Right atrium auricular region (tissue), 2 donors: ENCODE measurements around the gene OR6C74. TPM values are rescaled to one million over a fixed set of nuclear protein-coding genes. Genes with fewer than 3 reads are reported as not detected.

Experiments used
- DNase-seq: peaks from one replicate; pipeline ENCODE4 v3.0.0-alpha.2; 2019; ENCODE audit warnings: low spot score
- H3K27ac ChIP-seq, 2 donors: fragments of 200-600 bp; sonication (generic); 1 replicate in 1 of 2; 2 replicates in 1 of 2; pipeline ENCODE4 v1.5.1; 2016 to 2019
- H3K27me3 ChIP-seq, 2 donors: fragments of 200-600 bp; sonication (generic); one replicate each; pipeline versions ENCODE4 v1.5.1 to v1.6.0; 2017 to 2019
- H3K36me3 ChIP-seq: fragments of 200-600 bp; sonication (generic); one replicate; pipeline ENCODE4 v1.5.1; 2016
- H3K4me1 ChIP-seq, 2 donors: fragments of 200-600 bp; sonication (generic); one replicate each; pipeline versions ENCODE4 v1.5.1 to v1.6.0; 2017 to 2019
- H3K4me3 ChIP-seq, 2 donors: fragments of 200-600 bp; sonication (generic); 1 replicate in 1 of 2; 2 replicates in 1 of 2; pipeline ENCODE4 v1.5.1; 2017 to 2019; ENCODE audit warnings: mild to moderate bottlenecking in 1 of 2, moderate library complexity in 1 of 2
- H3K9me3 ChIP-seq, 2 donors: fragments of 200-600 bp; sonication (generic); one replicate each; pipeline ENCODE4 v1.5.1; 2019
- CTCF ChIP-seq, 2 donors: fragments of 200-600 bp; sonication (generic); IDR thresholded peaks; one replicate each; pipeline ENCODE4 v1.5.1; 2019; ENCODE audit warnings: antibody characterized with exemption in 2 of 2
- total RNA-seq, 2 donors: library from RNA; depleted of rRNA; stranded (reverse); fragments of >200 nt; gene quantifications; one replicate each; pipeline ENCODE4 v1.1.0, GENCODE V29; 2016

Gene OR6C74
- total RNA-seq = not detected

GRCh38 chr12:55244309-55244708, at the start of gene OR6C74:
Gene OR6C74, plus strand, starts transcription at chr12:55244609. Its CDS starts 2,679 bp downstream, at chr12:55247288.
- TF ChIP-seq CTCF (IDR thresholded peaks at IDR 0.05) = no peak
- Histone ChIP-seq H3K27me3 (no peaks in the 10 kb centered on the region), H3K4me3 (no peak within 1 kb of the TSS), H3K36me3 (no peaks in the 10 kb centered on the region), H3K4me1 (no peaks in the 10 kb centered on the region), H3K9me3 (no peaks in the 10 kb centered on the region), H3K27ac (no peak within 1 kb of the TSS)
- DNase-seq = no peak

- no peak for TF ChIP-seq CTCF (IDR thresholded peaks at IDR 0.05)
- Histone ChIP-seq H3K9me3 (no peaks in the 10 kb centered on the region), H3K4me3 (no peak within 1 kb of the TSS), H3K27me3 (no peaks in the 10 kb centered on the region), H3K4me1 (no peaks in the 10 kb centered on the region), H3K36me3 (no peaks in the 10 kb centered on the region), H3K27ac (no peak within 1 kb of the TSS)
- no peak for DNase-seq
Measured at GRCh38 chr12:55220725-55221124, 23.7 kb upstream of the OR6C74 start, which contains the start of gene OR10A7. Gene OR10A7, plus strand, starts transcription at chr12:55221025. Its CDS starts 0 bp downstream, at chr12:55221025.

DNA sequence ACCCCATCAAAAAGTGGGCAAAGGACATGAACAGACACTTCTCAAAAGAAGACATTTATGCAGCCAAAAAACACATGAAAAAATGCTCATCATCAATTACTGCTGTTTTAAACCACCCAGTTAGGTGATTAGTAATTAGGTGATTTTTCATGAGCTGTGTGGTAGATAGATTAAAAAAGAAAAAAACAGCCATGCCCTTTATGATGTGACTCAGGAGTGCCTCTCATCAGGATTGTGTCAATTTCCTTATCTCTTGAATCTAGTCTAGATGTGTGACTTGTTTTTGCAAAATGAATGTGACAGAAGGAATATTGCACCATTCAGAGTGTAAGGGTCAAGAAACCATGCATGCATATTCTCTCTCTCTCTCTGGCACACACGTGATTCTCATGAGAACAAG, 17.9 kb upstream of the OR6C74 start:
- Histone ChIP-seq H3K36me3 (no peaks in the 10 kb centered on the region), H3K4me3 (no peak overlapping the region), H3K27ac (no peak overlapping the region), H3K4me1 (no peaks in the 10 kb centered on the region), H3K9me3 (no peaks in the 10 kb centered on the region), H3K27me3 (no peaks in the 10 kb centered on the region)
- TF ChIP-seq CTCF (IDR thresholded peaks at IDR 0.05) = no peak
- no peak for DNase-seq

- no peaks in the 10 kb centered on the region for H3K9me3 ChIP-seq
- no peaks in the 10 kb centered on the region for H3K36me3 ChIP-seq
- H3K4me3 ChIP-seq = no peak overlapping the region
- H3K27me3 ChIP-seq = no peaks in the 10 kb centered on the region
- no peaks in the 10 kb centered on the region for H3K4me1 ChIP-seq
- TF ChIP-seq CTCF (IDR thresholded peaks at IDR 0.05) = no peak
- DNase-seq = no peak
- H3K27ac ChIP-seq = no peak overlapping the region
Measured at GRCh38 chr12:55227643-55228042, 16.8 kb upstream of the OR6C74 start.

GRCh38 chr12:55246159-55246558, 1.8 kb downstream of the OR6C74 start:
- no peaks in the 10 kb centered on the region for H3K4me1 ChIP-seq
- H3K9me3 ChIP-seq = no peaks in the 10 kb centered on the region
- H3K36me3 ChIP-seq = no peaks in the 10 kb centered on the region
- DNase-seq = no peak
- no peak for TF ChIP-seq CTCF (IDR thresholded peaks at IDR 0.05)
- H3K27ac ChIP-seq = no peak overlapping the region
- H3K4me3 ChIP-seq = no peak overlapping the region
- no peaks in the 10 kb centered on the region for H3K27me3 ChIP-seq

GRCh38 chr12:55250944-55251343, 6.5 kb downstream of the OR6C74 start:
- DNase-seq = no peak
- H3K36me3 ChIP-seq = no peaks in the 10 kb centered on the region
- no peaks in the 10 kb centered on the region for H3K27me3 ChIP-seq
- TF ChIP-seq CTCF (IDR thresholded peaks at IDR 0.05) = no peak
- no peaks in the 10 kb centered on the region for H3K9me3 ChIP-seq
- H3K27ac ChIP-seq = no peak overlapping the region
- H3K4me1 ChIP-seq = no peaks in the 10 kb centered on the region
- no peak overlapping the region for H3K4me3 ChIP-seq
